ENCODE results near the gene MSH5. TPM values are rescaled to one million over a fixed set of nuclear protein-coding genes. Genes with fewer than 3 reads are reported as not detected.

MSH5 gene
- total and polyA plus RNA-seq, 9 of the 15 experiments (the other 6 are each of a cell fraction or from before 2014, with no cell fraction given) = 12.5 to 104 (median 46.6) TPM

DNA sequence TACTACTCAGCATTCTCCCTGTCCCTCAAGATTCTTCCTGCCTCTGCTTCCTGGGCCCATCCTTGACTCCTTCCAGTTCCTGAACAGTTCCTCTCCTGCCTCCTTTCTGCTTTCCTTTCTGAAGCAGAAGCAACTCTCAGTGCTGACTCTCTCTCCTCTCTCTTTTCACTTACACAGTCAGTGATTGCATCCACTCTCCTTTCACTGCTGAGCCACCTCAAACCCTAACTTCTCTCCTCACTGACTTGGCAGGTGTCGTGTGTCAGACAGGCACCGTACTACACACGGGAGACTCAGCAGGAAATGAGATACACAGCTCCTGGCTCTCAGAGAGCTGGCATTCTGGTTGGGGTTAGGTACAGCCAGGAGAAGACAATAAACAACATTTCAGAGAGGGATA lies 42.2 kb upstream of the MSH5 start (continued):
- TF ChIP-seq, protein P1, sequence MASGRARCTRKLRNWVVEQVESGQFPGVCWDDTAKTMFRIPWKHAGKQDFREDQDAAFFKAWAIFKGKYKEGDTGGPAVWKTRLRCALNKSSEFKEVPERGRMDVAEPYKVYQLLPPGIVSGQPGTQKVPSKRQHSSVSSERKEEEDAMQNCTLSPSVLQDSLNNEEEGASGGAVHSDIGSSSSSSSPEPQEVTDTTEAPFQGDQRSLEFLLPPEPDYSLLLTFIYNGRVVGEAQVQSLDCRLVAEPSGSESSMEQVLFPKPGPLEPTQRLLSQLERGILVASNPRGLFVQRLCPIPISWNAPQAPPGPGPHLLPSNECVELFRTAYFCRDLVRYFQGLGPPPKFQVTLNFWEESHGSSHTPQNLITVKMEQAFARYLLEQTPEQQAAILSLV (tag; IDR thresholded peaks at IDR 0.05) = no peak
- peak in 1 of 2 experiments; percentile 52; a peak in 2 of 4 replicates for TF ChIP-seq HDAC1 (IDR thresholded peaks at IDR 0.05)
- no peak for TF ChIP-seq YY1 (IDR thresholded peaks at IDR 0.05; ENCODE audit: borderline replicate concordance in 1 of 3, control insufficient read depth in 1 of 3, extremely low read depth in 1 of 3, insufficient read depth in 3 of 3, insufficient read length in 1 of 3, insufficient replicate concordance in 2 of 3, low read depth in 1 of 3, low read length in 2 of 3)
- no peak for TF ChIP-seq ZNF354B (CRISPR knock-in tag; IDR thresholded peaks at IDR 0.05)
- TF ChIP-seq ZNF23 (CRISPR knock-in tag; IDR thresholded peaks at IDR 0.05) = no peak
- TF ChIP-seq STAT5A (IDR thresholded peaks at IDR 0.05; ENCODE audit: borderline replicate concordance, low read length) = no peak
- TF ChIP-seq MEF2D (tag; conservative IDR thresholded peaks at IDR 0.05; ENCODE audit: low read depth) = no peak
- TF ChIP-seq CCAR2 (IDR thresholded peaks at IDR 0.05; ENCODE audit: low read depth, low read length) = no peak
- TF ChIP-seq BRCA1 (IDR thresholded peaks at IDR 0.05) = no peak
- no peak for TF ChIP-seq BRCA1 (CRISPR knock-in tag; IDR thresholded peaks at IDR 0.05)
- TF ChIP-seq, protein P2, sequence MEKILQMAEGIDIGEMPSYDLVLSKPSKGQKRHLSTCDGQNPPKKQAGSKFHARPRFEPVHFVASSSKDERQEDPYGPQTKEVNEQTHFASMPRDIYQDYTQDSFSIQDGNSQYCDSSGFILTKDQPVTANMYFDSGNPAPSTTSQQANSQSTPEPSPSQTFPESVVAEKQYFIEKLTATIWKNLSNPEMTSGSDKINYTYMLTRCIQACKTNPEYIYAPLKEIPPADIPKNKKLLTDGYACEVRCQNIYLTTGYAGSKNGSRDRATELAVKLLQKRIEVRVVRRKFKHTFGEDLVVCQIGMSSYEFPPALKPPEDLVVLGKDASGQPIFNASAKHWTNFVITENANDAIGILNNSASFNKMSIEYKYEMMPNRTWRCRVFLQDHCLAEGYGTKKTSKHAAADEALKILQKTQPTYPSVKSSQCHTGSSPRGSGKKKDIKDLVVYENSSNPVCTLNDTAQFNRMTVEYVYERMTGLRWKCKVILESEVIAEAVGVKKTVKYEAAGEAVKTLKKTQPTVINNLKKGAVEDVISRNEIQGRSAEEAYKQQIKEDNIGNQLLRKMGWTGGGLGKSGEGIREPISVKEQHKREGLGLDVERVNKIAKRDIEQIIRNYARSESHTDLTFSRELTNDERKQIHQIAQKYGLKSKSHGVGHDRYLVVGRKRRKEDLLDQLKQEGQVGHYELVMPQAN (IDR thresholded peaks at IDR 0.05; ENCODE audit: borderline replicate concordance) = peak; percentile 27; the same call in 1 of the 2 replicates
- no peak for TF ChIP-seq ATF1 (CRISPR knock-in tag; IDR thresholded peaks at IDR 0.05)
- no peak for TF ChIP-seq ATF1 (tag; IDR thresholded peaks at IDR 0.05)
- no peak for TF ChIP-seq GATA2 (CRISPR knock-in tag; IDR thresholded peaks at IDR 0.05)
- 0 out of 2 replicates have a peak, but pooled peaks have one; percentile 22 for TF ChIP-seq EHMT2 (IDR thresholded peaks at IDR 0.05)
- 0 out of 2 replicates have a peak, but pooled peaks have one; percentile 36 for TF ChIP-seq LARP7 (IDR thresholded peaks at IDR 0.05)
- TF ChIP-seq, protein P3, sequence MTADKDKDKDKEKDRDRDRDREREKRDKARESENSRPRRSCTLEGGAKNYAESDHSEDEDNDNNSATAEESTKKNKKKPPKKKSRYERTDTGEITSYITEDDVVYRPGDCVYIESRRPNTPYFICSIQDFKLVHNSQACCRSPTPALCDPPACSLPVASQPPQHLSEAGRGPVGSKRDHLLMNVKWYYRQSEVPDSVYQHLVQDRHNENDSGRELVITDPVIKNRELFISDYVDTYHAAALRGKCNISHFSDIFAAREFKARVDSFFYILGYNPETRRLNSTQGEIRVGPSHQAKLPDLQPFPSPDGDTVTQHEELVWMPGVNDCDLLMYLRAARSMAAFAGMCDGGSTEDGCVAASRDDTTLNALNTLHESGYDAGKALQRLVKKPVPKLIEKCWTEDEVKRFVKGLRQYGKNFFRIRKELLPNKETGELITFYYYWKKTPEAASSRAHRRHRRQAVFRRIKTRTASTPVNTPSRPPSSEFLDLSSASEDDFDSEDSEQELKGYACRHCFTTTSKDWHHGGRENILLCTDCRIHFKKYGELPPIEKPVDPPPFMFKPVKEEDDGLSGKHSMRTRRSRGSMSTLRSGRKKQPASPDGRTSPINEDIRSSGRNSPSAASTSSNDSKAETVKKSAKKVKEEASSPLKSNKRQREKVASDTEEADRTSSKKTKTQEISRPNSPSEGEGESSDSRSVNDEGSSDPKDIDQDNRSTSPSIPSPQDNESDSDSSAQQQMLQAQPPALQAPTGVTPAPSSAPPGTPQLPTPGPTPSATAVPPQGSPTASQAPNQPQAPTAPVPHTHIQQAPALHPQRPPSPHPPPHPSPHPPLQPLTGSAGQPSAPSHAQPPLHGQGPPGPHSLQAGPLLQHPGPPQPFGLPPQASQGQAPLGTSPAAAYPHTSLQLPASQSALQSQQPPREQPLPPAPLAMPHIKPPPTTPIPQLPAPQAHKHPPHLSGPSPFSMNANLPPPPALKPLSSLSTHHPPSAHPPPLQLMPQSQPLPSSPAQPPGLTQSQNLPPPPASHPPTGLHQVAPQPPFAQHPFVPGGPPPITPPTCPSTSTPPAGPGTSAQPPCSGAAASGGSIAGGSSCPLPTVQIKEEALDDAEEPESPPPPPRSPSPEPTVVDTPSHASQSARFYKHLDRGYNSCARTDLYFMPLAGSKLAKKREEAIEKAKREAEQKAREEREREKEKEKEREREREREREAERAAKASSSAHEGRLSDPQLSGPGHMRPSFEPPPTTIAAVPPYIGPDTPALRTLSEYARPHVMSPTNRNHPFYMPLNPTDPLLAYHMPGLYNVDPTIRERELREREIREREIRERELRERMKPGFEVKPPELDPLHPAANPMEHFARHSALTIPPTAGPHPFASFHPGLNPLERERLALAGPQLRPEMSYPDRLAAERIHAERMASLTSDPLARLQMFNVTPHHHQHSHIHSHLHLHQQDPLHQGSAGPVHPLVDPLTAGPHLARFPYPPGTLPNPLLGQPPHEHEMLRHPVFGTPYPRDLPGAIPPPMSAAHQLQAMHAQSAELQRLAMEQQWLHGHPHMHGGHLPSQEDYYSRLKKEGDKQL (CRISPR knock-in tag; IDR thresholded peaks at IDR 0.05; ENCODE audit: borderline replicate concordance) = no peak
- TF ChIP-seq SUPT5H (IDR thresholded peaks at IDR 0.05) = no peak
- no peak for TF ChIP-seq HNRNPH1 (optimal IDR thresholded peaks at IDR 0.05; ENCODE audit: low read depth, low read length)
- TF ChIP-seq BMI1 (IDR thresholded peaks at IDR 0.05; ENCODE audit: low read length) = no peak
- no peak for TF ChIP-seq SOX6 (IDR thresholded peaks at IDR 0.05)
- TF ChIP-seq EWSR1 (IDR thresholded peaks at IDR 0.05; ENCODE audit: borderline replicate concordance, low read depth, partially characterized antibody) = no peak
- TF ChIP-seq DACH1 (IDR thresholded peaks at IDR 0.05; ENCODE audit: partially characterized antibody) = no peak
- no peak for TF ChIP-seq YBX1 (IDR thresholded peaks at IDR 0.05)
